HG02623 (cell line): ENCODE data around the gene ZNF618.

Experiments used
- ATAC-seq: cut with Tn5 transposase; IDR thresholded peaks from one replicate; pipeline ENCODE4 v1.9.1; 2021; ENCODE audit warnings: moderate library complexity; ENCODE audit not compliant: unreplicated experiment

Gene ZNF618

DNA sequence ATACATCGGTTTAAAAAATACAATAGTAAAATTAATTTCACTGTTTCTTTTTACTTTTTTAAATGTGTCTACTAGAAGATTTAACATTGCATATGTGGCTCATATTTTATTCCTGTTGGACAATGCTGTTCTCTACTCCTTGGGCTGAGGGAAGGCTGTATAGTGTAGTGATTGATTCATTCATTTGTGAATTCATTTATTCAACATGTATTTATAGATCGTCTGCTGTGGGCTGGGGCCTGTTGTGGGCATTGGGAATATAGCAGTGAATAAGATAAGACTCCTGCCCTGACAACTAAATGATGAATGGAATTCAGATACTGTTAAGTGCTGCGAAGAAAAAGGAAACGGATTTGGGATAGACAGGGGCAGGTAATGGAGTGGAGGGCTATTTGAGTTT is 55.7 kb downstream of the ZNF618 start:
- no peak for ATAC-seq

DNA sequence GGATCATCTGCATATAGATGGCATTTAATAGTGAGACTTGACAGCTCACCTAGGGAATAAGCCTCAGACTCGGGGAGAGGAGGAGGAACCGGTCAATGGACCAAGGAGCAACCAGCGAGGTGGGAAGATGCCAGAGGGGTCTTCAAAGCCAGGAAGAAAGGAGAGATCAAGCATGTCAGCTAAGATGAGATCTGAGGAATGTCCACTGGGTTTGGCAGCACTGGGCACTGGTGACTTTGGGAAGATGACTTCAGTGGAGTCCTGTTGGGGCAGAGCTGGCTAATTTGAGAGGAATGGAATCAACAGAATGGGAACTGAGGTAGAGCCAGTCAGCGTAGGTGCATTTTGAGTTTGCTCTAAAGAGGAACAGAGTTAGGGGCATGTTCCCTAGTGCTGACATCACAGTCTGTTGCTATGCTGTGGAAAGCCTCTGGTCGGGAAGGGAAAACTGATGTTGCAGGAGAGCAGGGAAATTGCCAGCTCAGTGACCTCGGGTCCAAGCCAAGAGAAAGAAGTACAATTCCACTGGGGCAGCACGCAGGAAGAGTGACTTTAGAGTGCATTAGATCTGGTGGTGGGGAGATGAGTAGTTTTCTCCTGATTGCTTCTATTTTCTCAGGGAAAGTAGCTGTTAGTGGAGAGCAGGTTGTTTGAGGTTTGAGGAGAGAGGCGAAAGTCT is 56.9 kb downstream of the ZNF618 start:
- no peak for ATAC-seq

DNA sequence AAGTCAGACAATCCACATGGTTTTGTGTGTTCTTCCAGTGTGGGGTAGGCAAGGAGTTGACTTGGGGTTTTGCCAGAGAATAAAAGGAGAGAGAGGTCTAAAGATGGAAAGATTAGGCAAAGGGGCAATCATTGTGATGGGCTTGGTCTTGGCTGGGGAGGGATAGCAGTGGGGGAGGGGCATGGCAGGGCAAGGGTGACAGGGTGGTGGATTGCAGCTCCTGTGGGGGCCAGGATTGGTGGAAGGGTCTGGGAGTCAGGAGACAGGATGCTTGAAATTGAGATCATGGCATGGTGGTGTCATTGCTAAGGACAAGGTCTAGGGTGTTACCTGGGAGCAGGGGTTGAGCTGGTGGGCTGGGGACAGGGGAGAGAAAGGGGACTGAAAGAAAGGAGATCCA is 57.6 kb downstream of the ZNF618 start:
- ATAC-seq: no peak

DNA sequence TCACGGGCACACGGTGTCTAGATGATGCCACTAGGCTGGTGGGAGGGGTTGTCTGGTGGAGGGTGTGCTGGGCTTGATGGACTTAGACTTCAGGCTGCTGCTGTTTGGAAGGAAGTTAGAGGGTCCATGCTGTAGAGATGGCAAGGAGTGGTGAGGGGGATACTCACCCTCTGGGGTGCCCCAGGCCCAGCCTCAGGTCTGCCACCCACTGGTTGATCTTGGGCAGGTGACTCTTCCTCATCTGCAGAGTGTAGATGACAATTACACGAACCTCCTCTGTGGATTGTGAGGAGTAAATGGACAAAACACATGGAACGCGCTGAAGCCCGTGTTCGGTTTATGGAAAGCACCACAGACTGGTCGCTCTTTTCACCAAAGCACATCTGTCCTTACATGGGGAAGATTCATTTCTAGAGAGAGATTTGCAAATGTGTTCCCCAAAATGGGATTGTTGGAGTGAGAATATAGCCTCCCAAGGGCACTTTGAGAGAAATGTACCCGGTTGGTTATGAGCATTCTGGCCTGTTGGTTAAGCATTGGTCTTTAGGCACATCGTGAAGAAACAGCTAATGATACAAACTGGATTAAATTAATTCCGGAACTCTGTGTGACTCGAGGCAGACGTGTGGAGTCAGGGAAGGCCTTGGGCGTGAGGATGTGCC is 58.2 kb downstream of the ZNF618 start:
- ATAC-seq: no peak

DNA sequence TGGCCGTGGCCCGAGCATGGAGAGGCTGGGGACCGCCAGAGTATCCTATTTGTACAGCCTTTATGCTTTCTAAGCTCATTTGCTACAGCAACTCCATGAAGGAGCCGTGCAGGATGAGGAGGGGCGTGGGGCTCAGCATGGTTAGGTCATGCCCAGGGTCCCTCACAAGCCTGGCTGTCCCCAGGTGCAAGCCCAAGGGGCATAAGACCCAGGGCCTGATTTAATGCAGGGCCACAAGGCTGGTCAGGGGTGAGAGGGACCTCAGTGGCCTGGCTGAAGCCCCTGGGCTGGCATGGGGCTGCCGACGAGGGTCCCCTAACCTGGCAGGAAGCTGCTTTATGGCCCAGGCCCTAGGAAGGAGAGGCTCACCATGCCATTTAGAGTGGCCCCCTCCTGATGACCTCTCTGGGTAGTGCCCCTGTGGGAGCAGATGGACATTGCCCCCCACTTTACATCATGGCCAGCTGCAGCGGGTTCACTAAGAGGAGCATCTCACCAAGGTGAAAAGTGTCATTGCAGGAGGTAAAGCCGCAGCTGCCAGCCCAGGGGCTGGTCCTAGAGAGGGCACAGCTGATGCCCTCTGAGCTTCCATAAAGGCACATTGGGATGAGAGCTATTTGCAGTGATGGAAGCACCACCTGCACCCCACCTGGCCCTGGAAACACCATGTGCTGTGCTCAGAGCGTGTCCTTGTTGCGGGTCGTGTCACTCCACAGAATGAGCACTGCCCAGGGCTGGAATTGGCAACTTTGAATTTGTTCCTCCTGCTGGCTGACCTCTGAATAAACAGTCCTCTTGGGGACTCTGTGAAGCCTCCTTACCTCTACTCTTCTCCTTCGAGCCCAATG is 58.9 kb downstream of the ZNF618 start:
- no peak for ATAC-seq

DNA sequence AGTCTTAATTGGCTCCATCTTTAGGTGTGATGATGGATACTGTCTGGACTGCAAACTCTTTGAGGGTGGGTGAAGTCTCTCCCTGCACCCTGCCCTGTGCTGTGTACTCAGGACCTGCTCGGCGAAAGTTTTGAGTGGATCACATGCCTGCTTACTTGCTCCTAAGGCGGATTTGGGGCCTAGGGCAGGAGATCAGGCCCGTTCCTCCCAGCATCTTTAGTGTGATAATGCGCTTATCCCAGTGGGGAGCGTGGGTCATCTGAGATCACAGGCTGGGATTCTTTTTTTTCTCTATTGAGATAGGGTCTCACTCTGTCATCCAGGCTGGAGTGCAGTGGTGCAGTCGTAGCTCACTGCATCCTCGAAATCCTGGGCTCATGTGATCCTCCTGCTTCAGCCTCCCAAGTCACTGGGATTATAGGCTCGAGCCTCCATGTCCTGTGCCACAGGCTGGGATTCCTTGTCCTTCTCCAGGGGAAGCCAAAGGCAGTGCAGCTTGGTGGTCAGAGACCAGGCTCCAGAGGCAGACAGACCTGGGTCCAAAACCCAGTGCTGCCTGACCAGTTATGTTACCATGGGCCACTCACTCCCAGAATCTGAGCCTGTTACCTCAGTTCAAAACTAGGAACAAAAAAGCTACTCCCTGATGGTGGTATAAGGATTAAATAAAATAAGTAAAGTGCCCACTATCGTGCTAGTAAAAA is 59.7 kb downstream of the ZNF618 start:
- ATAC-seq: no peak

DNA sequence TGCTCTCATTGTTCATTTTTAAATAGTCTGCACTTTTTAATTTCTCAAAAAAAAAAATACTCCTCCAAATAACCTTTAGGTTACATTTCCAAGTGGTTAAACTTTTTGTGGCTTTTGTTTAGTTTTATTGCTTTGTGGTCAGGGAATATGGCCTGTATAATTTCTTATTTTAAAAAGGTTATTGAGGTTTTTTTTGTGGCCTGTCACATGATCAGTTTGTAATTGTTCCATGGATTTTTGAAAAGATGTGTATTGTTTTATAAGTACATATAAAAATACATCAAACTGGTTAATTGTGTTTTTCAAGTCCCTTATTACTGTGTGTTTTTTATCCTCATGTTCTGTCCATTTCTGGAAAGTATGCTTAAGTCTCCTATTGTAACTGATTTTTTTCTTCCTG is 64.0 kb downstream of the ZNF618 start:
- no peak for ATAC-seq

DNA sequence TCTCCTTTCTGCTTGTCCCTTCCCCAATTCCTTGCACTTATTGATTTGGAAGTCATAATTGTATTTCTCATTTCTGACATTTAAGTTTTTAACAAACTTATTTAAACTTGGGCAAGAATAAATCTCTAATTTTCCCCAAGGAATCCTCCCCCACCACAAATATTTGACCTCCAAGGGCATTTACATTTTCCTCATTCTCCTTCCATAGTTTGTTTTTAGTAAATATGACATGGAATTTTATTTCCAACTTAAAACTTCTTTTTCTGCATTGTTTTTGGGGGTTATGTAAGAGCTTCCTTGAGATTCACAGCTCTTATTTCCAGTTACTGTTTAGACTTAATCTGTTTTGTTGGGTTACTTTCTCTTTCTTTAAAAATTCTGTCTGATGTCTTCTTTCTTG is 64.9 kb downstream of the ZNF618 start:
- ATAC-seq: no peak

DNA sequence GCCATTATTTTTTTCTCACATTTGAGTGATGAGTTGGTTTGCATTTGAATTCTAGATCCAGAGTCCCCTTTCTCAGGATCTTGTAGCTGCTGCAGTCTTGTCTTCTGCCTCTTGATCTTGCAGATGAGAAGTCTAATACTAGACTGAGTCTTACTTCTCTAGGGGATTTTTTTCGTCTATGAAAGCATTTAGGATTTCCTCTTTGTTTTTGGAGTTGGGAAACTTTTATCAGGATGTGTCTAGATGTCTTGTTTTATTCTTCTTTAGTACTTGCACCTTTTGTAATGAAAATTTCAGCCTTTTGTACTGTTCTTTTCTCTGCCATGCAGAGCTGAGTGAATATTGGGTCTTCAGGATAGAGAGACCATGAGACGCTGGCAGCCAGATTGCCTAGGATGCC is 65.4 kb downstream of the ZNF618 start:
- no peak for ATAC-seq

DNA sequence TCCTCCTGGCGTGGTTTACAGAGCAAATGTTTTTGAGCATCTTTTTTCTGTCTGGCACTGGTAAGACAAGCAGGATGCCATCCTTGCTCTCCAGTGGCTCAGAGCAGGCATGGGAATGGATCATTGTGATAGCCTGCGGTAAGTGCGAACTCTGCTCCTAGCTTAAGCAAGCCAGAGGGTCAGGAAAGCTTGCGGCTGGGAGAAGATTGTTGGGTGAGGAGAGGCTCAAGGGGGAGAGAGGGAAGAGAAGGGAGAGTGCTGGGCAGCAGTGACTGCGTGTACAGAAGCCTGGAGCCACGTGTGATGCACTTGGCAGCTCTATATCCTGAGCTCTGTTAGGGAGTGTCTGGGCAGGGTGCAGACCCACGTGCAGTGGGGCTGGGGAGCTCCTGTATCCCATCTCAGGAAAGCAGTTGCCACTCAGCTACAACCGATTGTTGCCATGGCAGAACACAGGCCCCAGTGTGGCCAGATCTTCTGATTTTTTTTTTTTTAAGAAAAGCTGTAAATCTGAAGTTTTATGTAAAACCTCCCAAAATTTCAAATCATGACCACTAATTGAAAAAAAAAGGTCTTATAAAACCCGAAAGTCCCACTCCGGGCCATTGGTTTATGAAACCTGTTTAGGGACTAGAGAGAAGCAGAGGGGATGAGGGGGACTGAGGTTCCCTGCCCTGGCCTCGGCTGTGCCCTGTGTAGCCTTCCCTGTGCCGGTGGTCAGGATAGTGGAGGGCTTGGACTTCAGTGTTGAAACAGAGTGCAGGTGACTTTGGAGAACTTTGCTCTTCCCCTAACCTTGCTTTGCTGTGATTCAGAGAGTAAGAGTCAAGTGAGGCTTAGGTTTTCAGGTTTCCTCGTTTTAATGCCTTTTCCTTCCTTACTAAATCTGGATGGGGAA is 67.3 kb downstream of the ZNF618 start:
- no peak for ATAC-seq

DNA sequence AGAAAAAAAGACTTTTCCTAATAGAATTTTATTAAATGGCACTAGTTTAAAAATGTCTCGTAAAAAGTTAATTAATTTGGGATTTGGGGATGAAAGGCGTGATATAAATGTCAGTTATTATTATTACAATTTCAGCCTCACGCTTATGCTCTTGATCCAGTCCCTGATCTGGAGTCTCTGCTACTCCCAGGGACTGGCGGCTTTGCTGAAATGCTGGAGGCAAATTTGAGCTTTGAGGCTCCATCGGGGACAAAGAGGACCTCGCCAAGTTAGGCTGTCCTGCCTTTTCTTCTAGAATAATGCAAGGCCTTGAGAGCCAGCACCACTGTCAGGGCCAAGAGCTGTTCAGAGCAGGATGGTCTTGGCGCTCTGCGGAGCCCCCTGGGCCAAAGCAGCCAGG is 69.7 kb downstream of the ZNF618 start:
- ATAC-seq: no peak

DNA sequence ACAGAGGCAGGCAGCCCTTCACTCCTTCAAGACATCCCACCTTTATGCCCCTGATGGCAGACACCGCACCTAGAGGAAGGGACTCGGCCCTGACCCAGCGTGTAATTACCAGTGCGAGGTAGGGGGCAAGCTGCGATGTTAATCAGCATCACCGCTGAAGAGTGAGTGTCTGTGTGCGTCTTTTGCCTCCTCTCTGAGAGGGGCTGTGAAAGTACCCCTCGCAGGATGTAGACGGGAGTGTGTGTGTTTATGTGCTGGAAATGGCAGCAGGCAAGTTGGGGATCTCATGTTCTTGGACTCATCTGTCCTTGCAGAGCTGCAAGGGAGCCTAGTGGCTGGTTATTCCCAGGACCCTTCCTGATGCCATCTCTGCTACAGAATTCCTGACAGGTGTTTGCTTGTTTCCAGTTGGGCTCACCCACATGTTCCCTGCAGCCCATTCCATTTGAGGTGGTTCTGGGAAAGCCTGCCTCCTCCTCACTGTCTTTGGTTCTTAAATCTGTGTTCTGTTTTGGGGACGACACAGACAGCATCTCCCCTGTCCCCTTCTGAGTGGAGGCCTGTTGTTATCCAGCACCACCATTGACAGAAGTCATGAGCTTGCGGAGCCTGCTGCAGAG is 70.5 kb downstream of the ZNF618 start:
- ATAC-seq: no peak

DNA sequence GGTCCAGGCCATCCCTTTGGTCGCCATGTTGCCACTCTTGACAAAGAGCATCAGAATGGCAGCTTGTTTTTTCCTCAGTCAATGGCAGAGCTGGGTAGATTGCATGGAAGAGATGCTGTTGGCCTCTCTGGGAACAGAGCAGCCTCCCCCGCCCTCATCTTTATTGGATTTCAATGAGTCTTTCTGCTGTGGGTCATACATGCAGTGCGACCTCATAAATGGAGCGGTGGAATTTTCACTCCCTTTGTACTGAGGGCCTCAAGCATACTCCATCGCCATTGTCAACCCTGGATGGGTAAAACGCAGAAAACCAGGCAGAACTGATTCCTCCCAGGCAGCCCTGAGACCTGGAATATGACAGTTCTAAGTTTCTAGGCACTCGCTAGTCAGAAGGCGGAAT is 71.8 kb downstream of the ZNF618 start:
- no peak for ATAC-seq

DNA sequence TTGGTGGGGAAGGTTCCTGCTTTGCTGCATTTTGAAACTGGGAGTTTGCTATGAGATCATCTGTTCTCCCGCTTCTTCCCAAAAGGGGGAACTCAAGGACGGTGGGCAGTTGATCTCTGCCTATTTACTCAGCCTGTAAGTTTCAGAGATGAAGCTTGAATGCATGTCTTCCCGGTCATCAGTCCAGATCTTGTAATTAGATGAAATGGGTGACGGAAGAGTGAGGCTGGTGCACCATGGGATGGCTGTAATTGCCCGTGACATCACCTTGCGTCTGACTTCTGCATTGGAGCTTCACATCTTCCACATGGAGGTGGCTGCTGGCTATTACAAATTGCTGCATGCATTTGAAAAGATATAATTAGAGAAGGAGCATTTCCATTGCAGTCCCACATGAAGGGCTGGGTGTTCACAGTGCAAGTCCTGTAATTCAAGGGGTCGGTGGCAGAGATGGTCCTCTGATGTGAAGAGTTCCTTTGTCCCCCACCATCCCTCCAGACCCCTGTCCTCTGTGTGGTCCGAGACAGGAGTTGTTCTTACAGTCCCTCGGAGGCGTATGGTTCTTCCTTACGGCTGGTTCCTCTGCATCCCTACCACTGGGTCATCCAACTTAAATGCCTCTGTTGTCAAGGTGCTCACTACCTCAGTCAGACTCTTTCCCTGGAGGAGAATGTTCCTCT is 72.9 kb downstream of the ZNF618 start:
- ATAC-seq: no peak

DNA sequence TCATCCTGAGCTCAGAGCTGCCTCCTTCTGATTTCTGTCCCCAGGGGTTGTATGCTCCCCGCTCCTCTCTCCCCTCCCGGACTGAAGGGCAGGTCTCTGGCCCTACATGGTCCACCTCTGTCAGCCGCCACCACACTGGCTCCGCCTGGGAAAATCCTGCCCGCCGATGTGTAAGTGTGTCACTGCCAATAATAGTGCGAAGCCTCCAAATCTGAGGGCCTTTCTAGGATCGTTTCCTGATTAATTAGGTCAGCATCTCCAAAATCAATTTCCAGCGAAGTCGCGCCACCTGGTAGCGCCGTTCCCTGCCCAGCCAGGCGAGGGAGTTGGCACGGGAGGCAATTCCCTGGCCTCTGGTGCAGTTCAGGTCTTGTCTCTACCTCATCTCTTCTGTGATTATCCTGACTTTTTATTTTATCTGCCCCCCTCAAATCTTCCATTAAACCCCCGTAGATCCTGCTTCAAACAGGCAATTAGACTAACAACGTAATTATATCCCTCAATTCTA is 73.5 kb downstream of the ZNF618 start:
- no peak for ATAC-seq

DNA sequence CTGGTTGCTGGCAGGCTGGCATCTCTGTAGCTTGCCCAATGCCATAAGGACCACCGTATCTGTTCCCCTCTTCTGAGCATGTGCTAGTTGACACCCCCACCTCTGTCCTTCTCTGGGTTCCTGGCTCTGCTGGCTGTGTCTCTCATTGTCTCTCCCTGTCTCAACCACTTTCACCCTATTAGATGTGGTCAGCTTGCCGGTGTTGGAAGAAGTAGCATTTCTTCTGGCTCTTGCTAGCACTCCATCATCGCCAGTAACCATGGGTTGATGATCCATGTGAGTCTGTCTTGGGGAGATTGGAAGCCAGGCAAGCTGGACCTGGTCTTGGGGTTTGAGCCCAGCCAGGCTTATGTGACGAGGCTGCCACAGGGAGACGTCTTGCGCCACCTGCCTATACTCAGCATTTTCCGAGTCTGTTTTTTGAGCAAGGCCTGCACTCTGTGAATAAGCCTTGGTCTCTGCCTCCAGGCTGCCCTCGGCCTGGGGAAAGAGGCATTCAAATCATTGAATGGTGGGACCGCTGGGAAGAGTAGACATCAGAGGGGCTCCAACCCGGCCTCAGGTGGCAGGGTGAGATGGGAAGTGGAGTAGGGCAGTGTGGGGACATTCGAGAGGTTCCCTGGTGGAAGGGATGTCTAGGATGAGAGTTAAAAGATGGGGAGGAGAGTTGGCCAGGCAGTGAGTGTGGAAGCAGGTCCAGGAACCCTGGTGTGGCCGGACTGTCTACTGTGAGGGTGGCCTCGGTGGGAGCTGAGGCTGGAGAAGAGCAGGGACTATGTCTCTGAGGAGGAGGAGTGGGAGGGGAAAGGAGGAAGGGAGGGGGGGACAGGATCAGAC is 74.3 kb downstream of the ZNF618 start:
- no peak for ATAC-seq

DNA sequence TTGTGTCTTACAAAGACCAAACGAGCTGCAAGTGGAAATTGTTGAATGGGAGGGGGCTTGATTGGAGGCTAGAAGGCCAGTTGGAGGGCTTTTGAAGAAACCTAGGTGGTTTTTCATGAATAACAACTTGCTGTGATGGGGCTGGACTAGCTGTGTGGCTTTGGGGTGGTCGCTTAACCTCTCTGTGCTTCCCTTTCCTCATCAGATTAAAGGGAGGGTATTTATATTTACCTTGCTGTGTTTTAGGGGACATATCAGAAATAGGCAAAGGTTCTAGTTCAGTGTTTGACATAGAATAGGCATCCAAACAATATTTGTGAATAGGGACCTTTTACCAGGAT is 74.9 kb downstream of the ZNF618 start:
- ATAC-seq: no peak

DNA sequence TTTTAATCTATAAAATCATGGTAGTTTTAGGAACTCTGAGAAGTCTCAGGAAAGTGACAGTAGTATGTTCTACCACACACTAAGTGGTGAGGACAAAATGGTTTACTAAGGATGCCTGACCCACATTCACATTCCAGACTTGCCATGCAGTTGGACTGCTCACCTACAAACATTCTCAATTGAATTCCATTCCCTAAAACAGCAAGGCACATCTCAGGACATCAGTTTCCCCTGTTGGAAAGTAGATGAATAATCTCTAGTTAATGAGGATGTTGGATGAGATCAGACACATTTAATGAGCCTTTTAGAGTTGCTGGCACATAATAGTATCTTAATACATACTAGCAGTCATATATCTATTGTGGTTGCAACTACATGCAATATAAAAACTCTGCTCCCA is 76.6 kb downstream of the ZNF618 start:
- no peak for ATAC-seq
